Activated CD4-positive, alpha-beta T cell treated with anti-CD3 and anti-CD28 coated beads, Interleukin-2, amount 10 ng/mL, durations not matched to agents 24 days and 14 days (primary cell): ENCODE results near the gene USHBP1. TPM values are rescaled to one million over a fixed set of nuclear protein-coding genes. Genes with fewer than 3 reads are reported as not detected.

ENCODE experiments used
- DNase-seq: peaks from one replicate; pipeline ENCODE4 v3.0.0; 2022
- H3K27ac Mint-ChIP-seq: one replicate; pipeline ENCODE4 v1.8.0; 2022; ENCODE audit warnings: mild to moderate bottlenecking, mixed read lengths
- H3K27me3 Mint-ChIP-seq: one replicate; pipeline ENCODE4 v1.8.0; 2022; ENCODE audit warnings: mixed read lengths
- H3K36me3 Mint-ChIP-seq: one replicate; pipeline ENCODE4 v1.8.0; 2022; ENCODE audit warnings: low read depth, mild to moderate bottlenecking, mixed read lengths
- H3K4me1 Mint-ChIP-seq: one replicate; pipeline ENCODE4 v1.8.0; 2021; ENCODE audit warnings: mixed read lengths
- H3K4me3 Mint-ChIP-seq: one replicate; pipeline ENCODE4 v1.8.0; 2022; ENCODE audit warnings: mild to moderate bottlenecking, moderate library complexity, mixed read lengths
- H3K9me3 Mint-ChIP-seq: one replicate; pipeline ENCODE4 v1.8.0; 2021; ENCODE audit warnings: mixed read lengths
- intact Hi-C: fragments of 100-400 bp; cut with micrococcal nuclease; formaldehyde crosslinking; loops from one replicate; pipeline ENCODE4 v1.15.1; 2023
- total RNA-seq: library from RNA; stranded (reverse); gene quantifications from 2 replicates; pipeline ENCODE4 v1.2.3, GENCODE V29; 2022

USHBP1 gene
- total RNA-seq, 1 donor from 2014 or later, result 0.30 TPM

DNA sequence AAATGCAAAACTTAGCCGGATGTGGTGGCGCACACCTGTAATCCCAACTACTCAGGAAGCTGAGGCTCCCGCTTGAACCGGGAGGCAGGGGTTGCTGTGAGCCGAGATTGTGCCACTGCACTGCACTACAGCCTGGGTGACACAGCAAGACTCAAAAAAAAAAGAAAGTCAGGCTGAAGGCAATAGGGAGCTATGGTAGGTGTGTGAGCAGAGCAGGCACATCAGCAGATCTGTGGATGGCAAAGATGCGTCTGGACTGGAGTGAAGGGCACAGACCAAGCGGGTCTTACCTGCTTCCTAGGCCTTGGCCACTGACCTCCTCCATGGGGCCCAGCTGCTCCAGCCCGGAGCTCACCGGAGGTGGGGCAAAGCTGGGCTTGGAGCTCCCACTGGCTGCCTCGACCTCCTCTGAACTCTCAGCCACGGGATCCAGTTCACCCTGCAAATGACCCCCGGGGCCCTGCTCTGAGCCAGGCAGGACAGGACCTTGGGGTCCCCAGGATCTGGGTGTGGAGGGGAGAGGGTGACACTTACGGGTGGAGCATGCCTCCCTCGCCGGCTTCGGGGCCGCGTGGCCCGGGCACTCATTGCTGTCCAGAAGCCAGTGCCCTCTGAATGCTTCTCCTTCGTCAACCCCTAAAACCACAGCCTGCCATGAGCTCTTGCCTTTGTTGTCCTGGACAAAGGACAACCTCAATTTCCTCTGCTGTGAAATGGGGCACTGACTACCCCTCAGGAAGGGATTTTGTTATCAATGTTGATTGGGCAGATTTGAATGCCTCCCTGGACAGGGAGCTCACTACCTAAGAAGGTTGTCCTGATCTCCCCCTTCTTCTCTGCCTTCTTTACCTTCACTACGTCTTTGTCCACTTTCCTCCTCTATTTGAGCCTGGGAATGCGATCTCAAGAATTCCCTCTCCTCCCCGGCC lies 569 bp downstream of the USHBP1 start:
- H3K9me3 Mint-ChIP-seq, result no peaks in the 10 kb centered on the region
- H3K36me3 Mint-ChIP-seq, result peaks cover 5% of the 10 kb centered on the region
- no peak overlapping the region for H3K4me3 Mint-ChIP-seq
- no peak overlapping the region for H3K27ac Mint-ChIP-seq
- DNase-seq, result no peak
- H3K27me3 Mint-ChIP-seq, result peaks cover 2% of the 10 kb centered on the region
- intact Hi-C loops, result no loop called here
- H3K4me1 Mint-ChIP-seq, result peaks cover 16% of the 10 kb centered on the region

DNA sequence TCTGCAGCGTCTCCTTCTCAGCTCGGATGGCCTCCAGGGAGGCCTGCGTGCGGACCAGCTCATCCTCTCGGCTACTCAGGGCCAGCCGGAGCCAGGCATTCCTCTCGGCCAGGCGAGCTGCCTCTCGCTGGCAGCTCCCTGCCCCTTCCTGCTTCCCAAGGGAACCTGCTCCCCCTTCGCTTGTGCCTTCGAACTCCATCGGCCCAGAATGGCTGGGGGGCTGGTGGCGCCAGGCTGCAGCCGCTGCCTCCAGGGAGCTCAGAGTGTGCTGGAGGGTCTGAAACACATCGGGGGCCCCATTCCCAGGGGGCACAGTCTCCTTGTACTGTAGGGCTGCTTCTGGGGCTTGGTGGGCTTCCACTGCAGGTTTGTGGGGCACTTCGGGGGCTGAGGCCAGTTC lies 2.0 kb downstream of the USHBP1 start:
- Mint-ChIP-seq H3K36me3 (peaks cover 2% of the 10 kb centered on the region), H3K4me3 (no peak overlapping the region), H3K4me1 (peaks cover 14% of the 10 kb centered on the region), H3K27me3 (peaks cover 2% of the 10 kb centered on the region), H3K27ac (no peak overlapping the region), H3K9me3 (no peaks in the 10 kb centered on the region)
- DNase-seq, result no peak
- intact Hi-C loops, result no loop called here

GRCh38 chr19:17260842-17261325 lies 3.7 kb downstream of the USHBP1 start:
- Mint-ChIP-seq H3K27me3 (peaks cover 2% of the 10 kb centered on the region), H3K36me3 (no peaks in the 10 kb centered on the region), H3K4me1 (peaks cover 8% of the 10 kb centered on the region), H3K4me3 (no peak overlapping the region), H3K27ac (no peak overlapping the region), H3K9me3 (no peaks in the 10 kb centered on the region)
- peak; percentile 96 for DNase-seq
- intact Hi-C loops, result loop anchor here (1.0 kb wide), 1 partner anchor 21 kb away; no protein-coding TSS in a partner anchor

- Mint-ChIP-seq H3K4me3 (no peak overlapping the region), H3K4me1 (peaks cover 8% of the 10 kb centered on the region), H3K36me3 (no peaks in the 10 kb centered on the region), H3K9me3 (no peaks in the 10 kb centered on the region), H3K27ac (no peak overlapping the region), H3K27me3 (peaks cover 2% of the 10 kb centered on the region)
- intact Hi-C loops, result no loop called here
- no peak for DNase-seq
These were observed 4.6 kb downstream of the USHBP1 start for GRCh38 chr19:17259934-17260333.

GRCh38 chr19:17259118-17259780 lies 5.3 kb downstream of the USHBP1 start:
- Mint-ChIP-seq H3K36me3 (no peaks in the 10 kb centered on the region), H3K27ac (no peak overlapping the region), H3K4me1 (peaks cover 3% of the 10 kb centered on the region), H3K27me3 (peaks cover 2% of the 10 kb centered on the region), H3K4me3 (no peak overlapping the region), H3K9me3 (no peaks in the 10 kb centered on the region)
- intact Hi-C loops, result no loop called here
- peak; percentile 53 for DNase-seq

GRCh38 chr19:17256130-17256529 lies 8.4 kb downstream of the USHBP1 start:
- H3K36me3 Mint-ChIP-seq, result no peaks in the 10 kb centered on the region
- H3K27ac Mint-ChIP-seq, result no peak overlapping the region
- H3K4me3 Mint-ChIP-seq, result no peak overlapping the region
- peaks cover 2% of the 10 kb centered on the region for H3K27me3 Mint-ChIP-seq
- intact Hi-C loops, result no loop called here
- DNase-seq, result no peak
- H3K4me1 Mint-ChIP-seq, result peaks cover 3% of the 10 kb centered on the region
- H3K9me3 Mint-ChIP-seq, result no peaks in the 10 kb centered on the region

DNA sequence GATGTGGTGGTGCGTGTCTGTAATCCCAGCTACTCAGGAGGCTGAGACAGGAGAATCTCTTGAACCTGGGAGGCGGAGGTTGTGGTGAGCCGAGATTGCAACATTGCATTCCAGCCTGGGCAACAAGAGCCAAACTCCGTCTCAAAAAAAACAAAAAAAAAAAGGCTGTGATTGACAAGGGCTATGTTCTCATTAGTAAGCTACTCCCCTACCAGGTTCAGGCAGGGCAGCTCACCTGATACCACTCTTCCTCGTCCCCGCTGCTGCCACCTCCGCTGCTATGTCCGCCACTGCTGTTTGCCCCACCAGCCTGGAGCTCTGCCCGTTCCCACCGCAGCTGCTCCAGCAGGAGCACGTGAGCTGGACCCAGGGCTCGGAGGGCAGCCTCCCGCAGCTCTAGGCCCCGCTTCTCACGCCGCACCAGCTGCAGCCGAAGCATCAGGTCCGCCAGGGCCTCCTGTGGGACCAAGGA lies 9.4 kb downstream of the USHBP1 start:
- intact Hi-C loops, result no loop called here
- Mint-ChIP-seq H3K36me3 (no peaks in the 10 kb centered on the region), H3K9me3 (no peaks in the 10 kb centered on the region), H3K4me3 (no peak overlapping the region), H3K27me3 (no peaks in the 10 kb centered on the region), H3K4me1 (no peaks in the 10 kb centered on the region), H3K27ac (no peak overlapping the region)
- DNase-seq, result no peak

DNA sequence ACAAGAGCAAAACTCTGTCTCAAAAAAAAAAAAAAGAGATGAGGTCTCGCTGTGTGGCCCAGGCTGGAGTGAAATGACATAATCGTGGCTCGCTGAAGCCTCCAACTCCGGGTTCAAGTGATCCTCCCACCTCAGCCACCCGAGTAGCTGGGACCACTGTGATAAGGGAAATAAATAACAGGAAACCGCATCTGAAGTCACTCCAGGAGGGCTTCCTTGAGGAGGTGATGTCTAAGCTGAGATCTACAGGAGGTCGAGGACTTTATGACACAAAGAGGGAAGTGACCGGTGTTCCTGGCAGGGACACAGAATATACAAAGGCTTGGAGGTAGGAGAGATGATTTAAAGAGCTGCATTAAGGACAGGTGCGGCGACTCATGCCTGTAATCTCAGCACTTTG lies 9.9 kb downstream of the USHBP1 start:
- H3K36me3 Mint-ChIP-seq, result no peaks in the 10 kb centered on the region
- no peaks in the 10 kb centered on the region for H3K9me3 Mint-ChIP-seq
- H3K4me1 Mint-ChIP-seq, result no peaks in the 10 kb centered on the region
- H3K27ac Mint-ChIP-seq, result no peak overlapping the region
- intact Hi-C loops, result no loop called here
- DNase-seq, result no peak
- no peaks in the 10 kb centered on the region for H3K27me3 Mint-ChIP-seq
- no peak overlapping the region for H3K4me3 Mint-ChIP-seq

GRCh38 chr19:17249887-17250548 lies 14.5 kb downstream of the USHBP1 start:
- Mint-ChIP-seq H3K27ac (no peak overlapping the region), H3K9me3 (no peaks in the 10 kb centered on the region), H3K4me3 (no peak overlapping the region), H3K36me3 (no peaks in the 10 kb centered on the region), H3K27me3 (peaks cover 8% of the 10 kb centered on the region), H3K4me1 (peaks cover 7% of the 10 kb centered on the region)
- intact Hi-C loops, result no loop called here
- no peak for DNase-seq

- intact Hi-C loops, result no loop called here
- Mint-ChIP-seq H3K27me3 (peaks cover 16% of the 10 kb centered on the region), H3K4me3 (no peak overlapping the region), H3K27ac (no peak overlapping the region), H3K4me1 (peaks cover 7% of the 10 kb centered on the region), H3K9me3 (no peaks in the 10 kb centered on the region), H3K36me3 (no peaks in the 10 kb centered on the region)
- no peak for DNase-seq
These were observed 16.4 kb downstream of the USHBP1 start for GRCh38 chr19:17248011-17248776.

DNA sequence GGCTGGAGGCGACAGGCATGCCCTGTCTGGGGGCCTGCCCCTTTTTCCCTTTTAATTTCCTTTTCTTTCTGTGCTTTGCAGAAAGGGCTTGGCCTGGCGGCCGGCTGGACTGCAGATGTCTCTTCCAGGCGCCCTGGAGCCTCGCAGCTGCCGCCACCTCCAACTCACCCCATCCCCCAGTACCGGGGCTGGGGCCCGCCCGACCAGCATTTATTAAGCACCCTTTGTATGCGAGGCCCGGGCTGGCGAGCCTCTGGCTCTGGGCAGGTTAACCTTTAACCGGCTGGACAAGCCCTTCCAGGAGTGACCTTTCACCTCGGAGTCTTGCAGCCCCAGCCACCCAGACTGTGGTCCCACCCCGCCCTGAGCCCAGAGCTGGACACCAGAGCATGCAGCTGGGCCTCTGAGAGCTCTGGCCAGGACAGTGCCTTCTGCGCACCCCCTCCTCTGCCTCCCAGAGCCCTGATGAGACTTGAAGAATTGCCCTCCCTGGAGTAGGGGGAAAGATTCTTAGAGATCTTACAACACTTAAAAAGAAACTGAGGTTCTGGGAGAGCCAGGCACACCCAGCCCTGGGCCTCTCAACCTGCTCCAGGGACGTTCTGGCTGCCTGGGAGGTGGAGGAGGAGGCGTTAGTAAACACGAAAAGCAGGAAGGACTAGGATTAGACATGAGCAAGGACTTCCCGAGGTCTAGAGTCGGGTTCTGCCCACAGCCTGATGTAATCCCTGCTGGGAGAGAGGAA lies 17.7 kb downstream of the USHBP1 start:
- H3K4me3 Mint-ChIP-seq, result peak overlapping the region; percentile 90
- no peak overlapping the region for H3K27ac Mint-ChIP-seq
- H3K27me3 Mint-ChIP-seq, result peaks cover 16% of the 10 kb centered on the region
- no peaks in the 10 kb centered on the region for H3K9me3 Mint-ChIP-seq
- DNase-seq, result no peak
- no peaks in the 10 kb centered on the region for H3K36me3 Mint-ChIP-seq
- intact Hi-C loops, result no loop called here
- H3K4me1 Mint-ChIP-seq, result peaks cover 7% of the 10 kb centered on the region

DNA sequence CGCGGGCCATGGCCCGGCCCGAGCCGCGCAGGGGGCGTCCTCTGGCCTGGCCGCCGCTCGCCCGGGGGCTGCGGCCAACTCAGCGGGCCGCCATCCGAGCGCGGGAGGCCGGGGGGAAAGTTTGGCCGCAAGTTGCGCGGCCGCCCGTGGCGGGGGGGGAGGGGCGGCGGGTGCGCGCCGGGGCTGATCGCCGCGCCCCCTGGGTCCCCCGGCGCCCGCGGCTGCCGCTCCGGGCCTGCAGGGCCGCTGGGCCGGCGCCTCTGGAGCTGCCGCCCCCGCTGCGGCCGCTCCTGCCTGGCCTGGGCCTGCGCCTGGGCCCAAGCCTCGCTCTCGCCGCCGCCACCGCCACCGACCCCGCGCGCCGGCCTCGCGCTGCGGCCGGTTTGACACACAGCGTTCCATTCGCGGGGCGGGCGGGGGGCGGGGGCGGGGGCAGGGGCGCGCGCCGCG lies 19.0 kb downstream of the USHBP1 start, which contains the start of gene NR2F6:
NR2F6 (minus strand) TSS at position 385 of the 450 bp plus-strand sequence. CDS start 699 bp downstream, outside the sequence.
- Mint-ChIP-seq H3K9me3 (no peaks in the 10 kb centered on the region), H3K27me3 (peaks cover 16% of the 10 kb centered on the region), H3K4me3 (peak within 1 kb of the TSS; percentile 90), H3K36me3 (no peaks in the 10 kb centered on the region), H3K4me1 (peaks cover 7% of the 10 kb centered on the region), H3K27ac (peak within 1 kb of the TSS; percentile 89)
- intact Hi-C loops, result no loop called here
- DNase-seq, result no peak
